ENCODE measurements around the gene ANKRD44. TPM values are rescaled to one million over a fixed set of nuclear protein-coding genes. Genes with fewer than 3 reads are reported as not detected.
"Not testable (repeated sequence)": the region's sequence is repeated elsewhere in the genome, so short reads cannot be mapped to it uniquely, and the experiment has no call there.

The ANKRD44 gene
- total RNA-seq, 2 experiments from 2014 or later: 214 to 246 TPM

DNA sequence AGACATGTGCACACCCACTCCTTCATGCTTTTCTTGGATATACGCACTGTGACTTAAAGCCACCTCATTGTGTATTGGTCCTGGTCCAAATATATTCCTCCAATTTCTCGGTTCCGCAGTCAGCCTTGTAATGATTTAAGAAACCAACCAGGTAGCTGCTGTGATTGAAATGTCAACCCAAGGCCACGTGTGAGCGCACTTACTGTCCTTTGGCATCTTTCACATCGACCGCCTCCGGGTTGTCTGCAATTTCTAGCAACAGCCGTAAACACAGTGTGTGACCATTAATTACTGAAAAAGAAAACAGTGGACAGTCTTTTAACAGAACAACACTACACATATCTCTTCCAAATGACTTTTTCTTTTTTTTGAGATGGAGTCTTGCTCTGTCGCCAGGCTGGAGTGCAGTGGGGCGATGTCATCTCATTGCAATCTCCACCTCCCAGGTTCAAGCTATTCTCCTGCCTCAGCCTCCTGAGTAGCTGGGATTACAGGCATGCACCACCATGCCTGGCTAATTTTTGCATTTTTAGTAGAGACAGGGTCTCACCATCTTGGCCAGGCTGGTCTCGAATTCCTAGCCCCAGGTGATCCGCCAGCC lies 301.7 kb downstream of the ANKRD44 start:
- DNase-seq, POLR2A ChIA-PET, H3K4me1 Mint-ChIP-seq, H3K4me3 Mint-ChIP-seq, H3K27me3 Mint-ChIP-seq, CTCF ChIA-PET, H3K27ac Mint-ChIP-seq, H3K9me3 Mint-ChIP-seq: not testable (repeated sequence)
- H3K36me3 Mint-ChIP-seq (ENCODE audit: low read depth): peaks cover 72% of the 10 kb centered on the region

- H3K27me3 Mint-ChIP-seq: no peaks in the 10 kb centered on the region
- peaks cover 71% of the 10 kb centered on the region for H3K36me3 Mint-ChIP-seq (ENCODE audit: low read depth)
- H3K27ac Mint-ChIP-seq: no peak overlapping the region
- no peak for DNase-seq
- H3K4me1 Mint-ChIP-seq: peaks cover 1% of the 10 kb centered on the region
- H3K4me3 Mint-ChIP-seq: no peak overlapping the region
- ChIA-PET POLR2A (no interaction called here), CTCF (no interaction called here)
- no peaks in the 10 kb centered on the region for H3K9me3 Mint-ChIP-seq
Observed at GRCh38 chr2:197007716-197008628, 302.6 kb downstream of the ANKRD44 start.

GRCh38 chr2:197001921-197002320 lies 308.7 kb downstream of the ANKRD44 start:
- Mint-ChIP-seq H3K36me3 (ENCODE audit: low read depth) (peaks cover 65% of the 10 kb centered on the region), H3K27me3 (no peaks in the 10 kb centered on the region), H3K4me1 (no peaks in the 10 kb centered on the region), H3K27ac (no peak overlapping the region), H3K9me3 (no peaks in the 10 kb centered on the region), H3K4me3 (no peak overlapping the region)
- ChIA-PET CTCF (no interaction called here), POLR2A (no interaction called here)
- no peak for DNase-seq

GRCh38 chr2:196995757-196996314 lies 314.7 kb downstream of the ANKRD44 start:
- peaks cover 5% of the 10 kb centered on the region for H3K4me1 Mint-ChIP-seq
- DNase-seq: no peak
- ChIA-PET CTCF (no interaction called here), POLR2A (no interaction called here)
- H3K27ac Mint-ChIP-seq: no peak overlapping the region
- H3K36me3 Mint-ChIP-seq (ENCODE audit: low read depth): peaks cover 66% of the 10 kb centered on the region
- H3K4me3 Mint-ChIP-seq: no peak overlapping the region
- H3K27me3 Mint-ChIP-seq: no peaks in the 10 kb centered on the region
- no peaks in the 10 kb centered on the region for H3K9me3 Mint-ChIP-seq

DNA sequence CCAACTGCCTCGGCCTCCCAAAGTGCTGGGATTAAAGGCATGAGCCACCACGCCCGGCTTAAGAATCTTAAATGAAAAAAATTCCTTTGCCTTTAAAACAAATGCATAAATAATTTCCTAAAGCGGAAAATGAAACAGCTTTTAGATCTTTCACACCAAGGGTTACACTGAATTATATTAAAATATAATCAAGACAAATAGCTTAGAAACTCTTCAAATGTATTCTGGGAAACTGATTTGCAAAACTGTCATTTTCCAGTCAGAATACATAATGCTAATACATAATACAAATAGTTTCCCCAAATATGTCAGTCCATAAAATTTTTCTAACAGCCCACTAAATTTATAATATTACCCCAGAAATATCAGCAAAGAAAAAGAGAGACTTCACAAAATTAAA lies 315.8 kb downstream of the ANKRD44 start:
- H3K27ac Mint-ChIP-seq: no peak overlapping the region
- peaks cover 70% of the 10 kb centered on the region for H3K36me3 Mint-ChIP-seq (ENCODE audit: low read depth)
- H3K9me3 Mint-ChIP-seq: no peaks in the 10 kb centered on the region
- H3K27me3 Mint-ChIP-seq: no peaks in the 10 kb centered on the region
- ChIA-PET CTCF (no interaction called here), POLR2A (no interaction called here)
- no peak for DNase-seq
- H3K4me3 Mint-ChIP-seq: no peak overlapping the region
- H3K4me1 Mint-ChIP-seq: peaks cover 16% of the 10 kb centered on the region

- peaks cover 70% of the 10 kb centered on the region for H3K36me3 Mint-ChIP-seq (ENCODE audit: low read depth)
- CTCF ChIA-PET: no interaction called here
- H3K9me3 Mint-ChIP-seq: no peaks in the 10 kb centered on the region
- DNase-seq: no peak
- peaks cover 27% of the 10 kb centered on the region for H3K4me1 Mint-ChIP-seq
- H3K27me3 Mint-ChIP-seq: no peaks in the 10 kb centered on the region
- POLR2A ChIA-PET: no interaction called here
- H3K4me3 Mint-ChIP-seq: no peak overlapping the region
- H3K27ac Mint-ChIP-seq: no peak overlapping the region
Observed at GRCh38 chr2:196993617-196994016, 317.0 kb downstream of the ANKRD44 start.

- H3K27me3 Mint-ChIP-seq: no peaks in the 10 kb centered on the region
- peaks cover 68% of the 10 kb centered on the region for H3K36me3 Mint-ChIP-seq (ENCODE audit: low read depth)
- H3K4me3 Mint-ChIP-seq: no peak overlapping the region
- ChIA-PET CTCF (no interaction called here), POLR2A (interaction anchor here (0.6 to 1.3 kb wide), 3 partner anchors 65 to 68 kb away, joined by 3 to 4 read pairs (median 4); partner anchors contain the start of gene PGAP1)
- DNase-seq: no peak
- H3K27ac Mint-ChIP-seq: no peak overlapping the region
- no peaks in the 10 kb centered on the region for H3K9me3 Mint-ChIP-seq
- H3K4me1 Mint-ChIP-seq: peaks cover 38% of the 10 kb centered on the region
Observed at GRCh38 chr2:196992466-196992865, 318.1 kb downstream of the ANKRD44 start.

- peaks cover 47% of the 10 kb centered on the region for H3K4me1 Mint-ChIP-seq
- CTCF ChIA-PET: no interaction called here
Observed at GRCh38 chr2:196990788-196991461, 319.7 kb downstream of the ANKRD44 start.

GRCh38 chr2:196990092-196990491 lies 320.5 kb downstream of the ANKRD44 start:
- H3K4me1 Mint-ChIP-seq: peaks cover 49% of the 10 kb centered on the region
- H3K4me3 Mint-ChIP-seq: no peak overlapping the region
- DNase-seq: no peak
- POLR2A ChIA-PET: interaction anchor here (0.8 to 3.9 kb wide), 2 partner anchors 64 to 76 kb away, joined by 3 to 45 read pairs; partner anchors contain the start of gene PGAP1
- CTCF ChIA-PET: no interaction called here
- peaks cover 5% of the 10 kb centered on the region for H3K9me3 Mint-ChIP-seq
- H3K36me3 Mint-ChIP-seq (ENCODE audit: low read depth): peaks cover 75% of the 10 kb centered on the region
- H3K27ac Mint-ChIP-seq: peak overlapping the region; percentile 45
- H3K27me3 Mint-ChIP-seq: no peaks in the 10 kb centered on the region

More at GRCh38 chr2:196990788-196991461, 319.7 kb downstream of the ANKRD44 start:
- Mint-ChIP-seq H3K27me3 (no peaks in the 10 kb centered on the region), H3K4me3 (no peak overlapping the region), H3K36me3 (ENCODE audit: low read depth) (peaks cover 75% of the 10 kb centered on the region), H3K27ac (peak overlapping the region; percentile 9), H3K9me3 (no peaks in the 10 kb centered on the region)
- DNase-seq: no peak
- POLR2A ChIA-PET: interaction anchor here (3.9 kb wide), 1 partner anchor 64 kb away, joined by 45 read pairs; the partner anchor contains the start of gene PGAP1

DNA sequence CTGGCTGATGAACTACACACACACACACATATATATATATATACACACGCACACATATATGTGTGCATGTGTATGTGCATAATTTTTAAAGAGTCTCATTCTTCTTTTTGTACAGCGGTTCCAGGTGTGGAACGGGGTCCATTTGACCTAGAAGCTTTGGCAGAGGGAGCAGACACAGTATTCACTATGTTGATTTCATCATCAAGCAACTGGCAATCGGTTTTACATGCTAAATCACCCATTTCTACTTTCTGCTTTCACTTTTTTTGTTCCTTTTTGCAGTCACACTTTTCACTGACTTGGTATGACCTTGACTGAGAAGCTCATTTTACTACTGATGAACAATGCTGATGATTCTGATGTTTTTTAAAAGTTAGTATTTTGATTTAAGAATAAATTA lies 321.1 kb downstream of the ANKRD44 start:
- peaks cover 49% of the 10 kb centered on the region for H3K4me1 Mint-ChIP-seq
- peaks cover 77% of the 10 kb centered on the region for H3K36me3 Mint-ChIP-seq (ENCODE audit: low read depth)
- H3K9me3 Mint-ChIP-seq: peaks cover 5% of the 10 kb centered on the region
- ChIA-PET CTCF (interaction anchor here (1.2 kb wide), 1 partner anchor 238 kb away, joined by 6 read pairs; no protein-coding TSS in a partner anchor), POLR2A (interaction anchor here (0.6 to 3.9 kb wide), 8 partner anchors 20 to 523 kb away, joined by 3 to 45 read pairs (median 5); partner anchors contain the start of genes GTF3C3 and PGAP1)
- no peak for DNase-seq
- H3K27me3 Mint-ChIP-seq: no peaks in the 10 kb centered on the region
- no peak overlapping the region for H3K4me3 Mint-ChIP-seq
- H3K27ac Mint-ChIP-seq: peak overlapping the region; percentile 81

DNA sequence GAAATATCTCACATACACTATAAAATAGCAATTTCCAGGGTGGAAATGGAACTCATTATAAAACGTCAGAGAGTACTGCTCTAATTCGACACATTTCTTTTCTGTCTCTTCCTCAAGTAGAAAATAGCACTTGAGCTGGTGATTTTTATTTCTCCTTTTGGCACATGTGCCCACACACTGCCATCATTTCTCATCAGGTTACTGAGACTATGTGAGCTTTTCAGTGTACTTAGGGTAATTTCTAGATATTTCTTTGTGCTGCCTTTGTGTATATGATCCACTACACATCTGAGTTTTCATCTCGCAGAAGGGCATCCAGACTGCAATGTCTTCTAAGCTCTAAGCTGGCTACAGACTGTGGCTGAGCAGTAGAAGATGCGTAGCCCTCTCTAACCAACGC lies 321.9 kb downstream of the ANKRD44 start:
- CTCF ChIA-PET: interaction anchor here (0.6 to 1.2 kb wide), 3 partner anchors 23 to 388 kb away, joined by 3 to 6 read pairs (median 4); no protein-coding TSS in a partner anchor
- DNase-seq: no peak
- POLR2A ChIA-PET: interaction anchor here (0.6 to 3.9 kb wide), 7 partner anchors 8 to 189 kb away, joined by 3 to 45 read pairs (median 6); partner anchors contain the start of genes GTF3C3 and PGAP1
- Mint-ChIP-seq H3K4me3 (no peak overlapping the region), H3K36me3 (ENCODE audit: low read depth) (peaks cover 77% of the 10 kb centered on the region), H3K9me3 (peaks cover 5% of the 10 kb centered on the region), H3K27me3 (no peaks in the 10 kb centered on the region), H3K27ac (peak overlapping the region; percentile 81), H3K4me1 (peaks cover 49% of the 10 kb centered on the region)

GRCh38 chr2:196987649-196988364 lies 322.8 kb downstream of the ANKRD44 start:
- peak overlapping the region; percentile 55 for H3K4me3 Mint-ChIP-seq
- H3K9me3 Mint-ChIP-seq: peaks cover 5% of the 10 kb centered on the region
- H3K36me3 Mint-ChIP-seq (ENCODE audit: low read depth): peaks cover 74% of the 10 kb centered on the region
- ChIA-PET POLR2A (interaction anchor here (1.0 to 3.9 kb wide), 7 partner anchors 18 to 427 kb away, joined by 3 to 45 read pairs (median 6); partner anchors contain the start of genes GTF3C3 and PGAP1), CTCF (interaction anchor here (1.1 to 1.4 kb wide), 3 partner anchors 22 to 237 kb away, joined by 3 to 6 read pairs (median 3); no protein-coding TSS in a partner anchor)
- DNase-seq: peak; percentile 47
- H3K4me1 Mint-ChIP-seq: peaks cover 49% of the 10 kb centered on the region
- no peaks in the 10 kb centered on the region for H3K27me3 Mint-ChIP-seq
- H3K27ac Mint-ChIP-seq: peak overlapping the region; percentile 81

All from activated CD4-positive, alpha-beta memory T cell treated with anti-CD3 and anti-CD28 coated beads, Interleukin-2, amount 10 ng/mL, durations not matched to agents 7 days and 5 days (primary cell).